ENCODE data around the gene KCNN2. TPM values are rescaled to one million over a fixed set of nuclear protein-coding genes. Genes with fewer than 3 reads are reported as not detected.

KCNN2 gene
- total RNA-seq, 1 experiment from 2014 or later = not detected

DNA sequence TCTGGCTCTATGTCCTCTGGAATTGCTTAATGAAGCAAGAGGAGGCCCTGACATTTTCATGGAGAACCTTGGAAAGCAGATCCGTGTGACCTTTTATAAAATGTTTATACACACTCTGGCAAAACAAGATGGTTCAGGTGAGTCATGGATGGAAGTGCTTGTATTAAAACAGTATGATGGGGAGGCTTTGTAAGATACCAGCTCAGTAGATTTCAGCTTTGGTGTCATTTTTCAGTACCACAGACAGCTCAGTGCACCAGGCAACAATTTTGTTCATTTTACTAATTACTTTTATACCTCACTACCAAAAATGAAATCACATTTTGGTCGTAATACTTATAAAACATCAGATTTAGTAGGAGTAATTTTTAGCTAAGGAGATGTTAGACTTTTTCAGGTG lies 5.2 kb downstream of the KCNN2 start:
- Histone ChIP-seq H3K9me3 (ENCODE audit: control insufficient read depth in 1 of 2, insufficient read depth in 1 of 2, low read depth in 1 of 2, low read length in 2 of 2) (no peaks in the 10 kb centered on the region), H3K4me3 (replicated peaks in 1 of 2; ENCODE audit: low read depth in 1 of 2, low read length in 2 of 2) (no peak overlapping the region), H3K4me2 (ENCODE audit: low read length) (no peak overlapping the region), H3K36me3 (ENCODE audit: control insufficient read depth in 1 of 2, insufficient read depth in 2 of 2, low read length in 2 of 2) (no peaks in the 10 kb centered on the region), H3K9me2 (ENCODE audit: insufficient read depth) (no peaks in the 10 kb centered on the region), H3K4me1 (ENCODE audit: control insufficient read depth in 1 of 2, insufficient read depth in 2 of 2, low read length in 2 of 2) (no peaks in the 10 kb centered on the region), H3K9ac (ENCODE audit: low read length) (no peak overlapping the region), H2AFZ (ENCODE audit: low read depth, low read length, poor library complexity, severe bottlenecking) (no peak overlapping the region), H3K27me3 (ENCODE audit: insufficient read depth, low read length) (peaks cover 4% of the 10 kb centered on the region; the same call in 1 of the 2 replicates), H3K79me2 (ENCODE audit: insufficient read depth, low read length) (no peaks in the 10 kb centered on the region), H3K27ac (ENCODE audit: low read depth, low read length) (no peak overlapping the region), H4K20me1 (ENCODE audit: insufficient read depth) (no peaks in the 10 kb centered on the region; the same call in 1 of the 2 replicates)
- TF ChIP-seq, protein P1, sequence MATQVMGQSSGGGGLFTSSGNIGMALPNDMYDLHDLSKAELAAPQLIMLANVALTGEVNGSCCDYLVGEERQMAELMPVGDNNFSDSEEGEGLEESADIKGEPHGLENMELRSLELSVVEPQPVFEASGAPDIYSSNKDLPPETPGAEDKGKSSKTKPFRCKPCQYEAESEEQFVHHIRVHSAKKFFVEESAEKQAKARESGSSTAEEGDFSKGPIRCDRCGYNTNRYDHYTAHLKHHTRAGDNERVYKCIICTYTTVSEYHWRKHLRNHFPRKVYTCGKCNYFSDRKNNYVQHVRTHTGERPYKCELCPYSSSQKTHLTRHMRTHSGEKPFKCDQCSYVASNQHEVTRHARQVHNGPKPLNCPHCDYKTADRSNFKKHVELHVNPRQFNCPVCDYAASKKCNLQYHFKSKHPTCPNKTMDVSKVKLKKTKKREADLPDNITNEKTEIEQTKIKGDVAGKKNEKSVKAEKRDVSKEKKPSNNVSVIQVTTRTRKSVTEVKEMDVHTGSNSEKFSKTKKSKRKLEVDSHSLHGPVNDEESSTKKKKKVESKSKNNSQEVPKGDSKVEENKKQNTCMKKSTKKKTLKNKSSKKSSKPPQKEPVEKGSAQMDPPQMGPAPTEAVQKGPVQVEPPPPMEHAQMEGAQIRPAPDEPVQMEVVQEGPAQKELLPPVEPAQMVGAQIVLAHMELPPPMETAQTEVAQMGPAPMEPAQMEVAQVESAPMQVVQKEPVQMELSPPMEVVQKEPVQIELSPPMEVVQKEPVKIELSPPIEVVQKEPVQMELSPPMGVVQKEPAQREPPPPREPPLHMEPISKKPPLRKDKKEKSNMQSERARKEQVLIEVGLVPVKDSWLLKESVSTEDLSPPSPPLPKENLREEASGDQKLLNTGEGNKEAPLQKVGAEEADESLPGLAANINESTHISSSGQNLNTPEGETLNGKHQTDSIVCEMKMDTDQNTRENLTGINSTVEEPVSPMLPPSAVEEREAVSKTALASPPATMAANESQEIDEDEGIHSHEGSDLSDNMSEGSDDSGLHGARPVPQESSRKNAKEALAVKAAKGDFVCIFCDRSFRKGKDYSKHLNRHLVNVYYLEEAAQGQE (IDR thresholded peaks at IDR 0.05; ENCODE audit: low read depth) = peak; percentile 39
- TF ChIP-seq ZFX (IDR thresholded peaks at IDR 0.05) (no peak), JUND (IDR thresholded peaks at IDR 0.05) (no peak), CBX3 (IDR thresholded peaks at IDR 0.05; ENCODE audit: low read depth) (no peak), ELF1 (IDR thresholded peaks at IDR 0.05; ENCODE audit: borderline replicate concordance, low read depth) (no peak)
- no peak for DNase-seq (ENCODE audit: low read depth, low spot score)
- no TSS peak for BruUV-seq (replicated peaks)
- ChIA-PET CTCF (no interaction called here), POLR2A (no interaction called here), RAD21 (ENCODE audit: low non-redundant PET in 1 of 2, low total read pairs in 2 of 2, uncharacterized antibody in 2 of 2, unreplicated experiment in 2 of 2) (no interaction called here)
- intact Hi-C loops (cut with micrococcal nuclease) = no loop called here
- ATAC-seq = no peak

- RAD21 ChIA-PET (ENCODE audit: low non-redundant PET in 1 of 2, low total read pairs in 2 of 2, uncharacterized antibody in 2 of 2, unreplicated experiment in 2 of 2) = no interaction called here
- no peaks in the 10 kb centered on the region for H3K79me2 ChIP-seq (ENCODE audit: insufficient read depth, low read length)
- intact Hi-C loops (cut with micrococcal nuclease) = no loop called here
- H3K9me2 ChIP-seq (ENCODE audit: insufficient read depth) = no peaks in the 10 kb centered on the region
- CTCF ChIA-PET = no interaction called here
- POLR2A ChIA-PET = no interaction called here
- ATAC-seq (no peak), DNase-seq (ENCODE audit: low read depth, low spot score) (no peak)
- no peaks in the 10 kb centered on the region for H3K36me3 ChIP-seq (ENCODE audit: control insufficient read depth in 1 of 2, insufficient read depth in 2 of 2, low read length in 2 of 2)
- no peaks in the 10 kb centered on the region; the same call in 1 of the 2 replicates for H4K20me1 ChIP-seq (ENCODE audit: insufficient read depth)
- H3K27ac ChIP-seq (ENCODE audit: low read depth, low read length) = no peak overlapping the region
- H3K27me3 ChIP-seq (ENCODE audit: insufficient read depth, low read length) = peaks cover 4% of the 10 kb centered on the region; the same call in 1 of the 2 replicates
- H2AFZ ChIP-seq (ENCODE audit: low read depth, low read length, poor library complexity, severe bottlenecking) = no peak overlapping the region
- H3K4me2 ChIP-seq (ENCODE audit: low read length) = no peak overlapping the region
- H3K9ac ChIP-seq (ENCODE audit: low read length) = no peak overlapping the region
- no peaks in the 10 kb centered on the region for H3K4me1 ChIP-seq (ENCODE audit: control insufficient read depth in 1 of 2, insufficient read depth in 2 of 2, low read length in 2 of 2)
- H3K9me3 ChIP-seq (ENCODE audit: control insufficient read depth in 1 of 2, insufficient read depth in 1 of 2, low read depth in 1 of 2, low read length in 2 of 2) = no peaks in the 10 kb centered on the region
- no TSS peak for BruUV-seq (replicated peaks)
- no peak overlapping the region for H3K4me3 ChIP-seq (replicated peaks in 1 of 2; ENCODE audit: low read depth in 1 of 2, low read length in 2 of 2)
- TF ChIP-seq RAD21 (IDR thresholded peaks at IDR 0.05; ENCODE audit: low read depth) = no peak
- no peak for TF ChIP-seq TCF7L2 (IDR thresholded peaks at IDR 0.05; ENCODE audit: borderline replicate concordance, extremely low read depth, insufficient read depth, insufficient read length)
- TF ChIP-seq ZNF274 (IDR thresholded peaks at IDR 0.05; ENCODE audit: low read depth, low read length) = no peak
- no peak for TF ChIP-seq CTCF (IDR thresholded peaks at IDR 0.05 in 2 of 3, conservative IDR thresholded peaks at IDR 0.05 in 1 of 3; ENCODE audit: borderline replicate concordance in 1 of 3, insufficient read depth in 1 of 3, low read depth in 2 of 3, low read length in 2 of 3)
- no peak for TF ChIP-seq SIN3A (IDR thresholded peaks at IDR 0.05; ENCODE audit: low read depth)
- no peak for TF ChIP-seq ELF1 (IDR thresholded peaks at IDR 0.05; ENCODE audit: borderline replicate concordance, low read depth)
- no peak for TF ChIP-seq CEBPB (IDR thresholded peaks at IDR 0.05; ENCODE audit: low read depth)
- no peak for TF ChIP-seq POLR2AphosphoS5 (IDR thresholded peaks at IDR 0.05; ENCODE audit: low read depth, low read length)
- no peak for TF ChIP-seq POLR2A (IDR thresholded peaks at IDR 0.05; ENCODE audit: borderline replicate concordance, extremely low read depth, insufficient read depth, insufficient read length)
- no peak for TF ChIP-seq ZFX (IDR thresholded peaks at IDR 0.05)
- TF ChIP-seq EZH2phosphoT487 (IDR thresholded peaks at IDR 0.05; ENCODE audit: borderline replicate concordance) = no peak
- TF ChIP-seq, protein P2, sequence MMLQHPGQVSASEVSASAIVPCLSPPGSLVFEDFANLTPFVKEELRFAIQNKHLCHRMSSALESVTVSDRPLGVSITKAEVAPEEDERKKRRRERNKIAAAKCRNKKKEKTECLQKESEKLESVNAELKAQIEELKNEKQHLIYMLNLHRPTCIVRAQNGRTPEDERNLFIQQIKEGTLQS (IDR thresholded peaks at IDR 0.05) = no peak
- TF ChIP-seq EGR1 (IDR thresholded peaks at IDR 0.05; ENCODE audit: low read depth) = no peak
These were observed 8.0 kb downstream of the KCNN2 start for GRCh38 chr5:114369680-114370417.
